NCI-H2171 (cell line): Measurements from ENCODE around the gene RBM14.
"Not testable (repeated sequence)": the region's sequence is repeated elsewhere in the genome, so short reads cannot be mapped to it uniquely, and the experiment has no call there.

Source experiments
- DNase-seq: peaks from one replicate; lab custom pipeline; 2025; lab: John Stamatoyannopoulos, UW

RBM14 gene

DNA sequence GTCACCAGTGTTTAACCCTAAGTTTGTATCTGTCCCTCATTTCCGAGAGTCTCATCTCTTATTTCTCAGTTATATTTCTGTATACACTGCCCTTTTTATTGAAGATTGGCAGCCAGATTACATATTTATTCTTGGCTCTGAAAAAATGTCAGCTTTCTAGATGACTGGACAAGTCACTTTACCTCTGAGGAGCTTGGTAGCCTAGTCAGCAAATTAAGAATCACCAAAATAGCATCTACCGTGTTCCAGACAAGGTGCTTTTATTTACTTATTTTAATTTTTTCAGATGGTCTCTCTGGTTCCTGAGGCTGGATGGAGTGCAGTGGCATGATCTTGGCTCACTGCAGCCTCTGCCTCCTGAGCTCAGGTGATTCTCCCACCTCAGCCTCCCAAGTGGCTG is 16.5 kb downstream of the RBM14 start:
- DNase-seq, result no peak

DNA sequence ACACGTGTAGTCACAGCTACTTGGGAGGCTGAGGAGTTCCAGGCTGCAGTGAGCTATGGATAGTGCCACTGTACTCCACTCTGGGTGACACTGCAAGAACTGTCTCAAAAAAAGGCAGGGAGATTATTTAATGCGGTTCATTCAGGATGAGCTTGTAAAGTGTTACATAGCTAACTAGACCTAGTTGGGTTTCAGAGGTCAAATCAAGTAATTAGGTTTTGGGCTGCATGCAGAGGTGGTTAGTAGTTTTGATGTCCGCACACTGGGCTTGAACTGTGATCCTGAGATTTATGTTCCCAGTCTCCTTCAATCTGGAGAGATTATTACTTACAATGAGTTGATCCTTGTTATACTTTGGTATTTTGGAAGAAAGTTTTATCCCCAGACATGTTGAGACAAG is 20.0 kb downstream of the RBM14 start:
- DNase-seq, result no peak

DNA sequence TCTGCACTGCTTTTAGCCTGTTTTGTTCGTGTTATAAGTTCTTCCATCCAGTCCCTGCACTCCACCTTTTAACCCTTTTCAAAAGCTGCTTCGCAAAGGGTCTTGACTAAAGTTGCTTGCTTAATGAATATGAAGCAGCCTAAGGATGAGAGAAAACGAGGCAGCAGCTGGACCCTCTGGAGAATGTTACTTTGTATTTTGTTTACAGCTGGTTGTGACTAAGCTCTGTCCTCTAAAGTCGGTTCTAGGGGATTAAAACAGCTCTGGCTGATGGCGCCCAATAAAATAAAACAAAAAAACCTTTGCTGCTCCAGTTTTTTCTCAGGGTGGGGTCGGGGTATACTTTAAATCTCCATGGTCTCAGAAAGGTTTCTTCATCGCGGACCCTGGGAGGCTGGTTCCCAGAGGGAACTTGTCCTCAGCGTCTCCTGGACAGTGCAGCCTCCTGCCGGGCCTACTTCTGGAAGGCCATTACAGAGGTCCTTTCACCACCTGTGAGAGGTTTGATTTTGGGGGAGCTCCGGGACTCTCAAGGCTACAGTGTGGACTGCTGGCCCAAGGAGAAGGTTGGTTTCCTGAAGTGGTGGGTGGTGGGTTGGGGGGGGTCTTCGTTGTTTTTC is 21.2 kb downstream of the RBM14 start:
- no peak for DNase-seq

DNA sequence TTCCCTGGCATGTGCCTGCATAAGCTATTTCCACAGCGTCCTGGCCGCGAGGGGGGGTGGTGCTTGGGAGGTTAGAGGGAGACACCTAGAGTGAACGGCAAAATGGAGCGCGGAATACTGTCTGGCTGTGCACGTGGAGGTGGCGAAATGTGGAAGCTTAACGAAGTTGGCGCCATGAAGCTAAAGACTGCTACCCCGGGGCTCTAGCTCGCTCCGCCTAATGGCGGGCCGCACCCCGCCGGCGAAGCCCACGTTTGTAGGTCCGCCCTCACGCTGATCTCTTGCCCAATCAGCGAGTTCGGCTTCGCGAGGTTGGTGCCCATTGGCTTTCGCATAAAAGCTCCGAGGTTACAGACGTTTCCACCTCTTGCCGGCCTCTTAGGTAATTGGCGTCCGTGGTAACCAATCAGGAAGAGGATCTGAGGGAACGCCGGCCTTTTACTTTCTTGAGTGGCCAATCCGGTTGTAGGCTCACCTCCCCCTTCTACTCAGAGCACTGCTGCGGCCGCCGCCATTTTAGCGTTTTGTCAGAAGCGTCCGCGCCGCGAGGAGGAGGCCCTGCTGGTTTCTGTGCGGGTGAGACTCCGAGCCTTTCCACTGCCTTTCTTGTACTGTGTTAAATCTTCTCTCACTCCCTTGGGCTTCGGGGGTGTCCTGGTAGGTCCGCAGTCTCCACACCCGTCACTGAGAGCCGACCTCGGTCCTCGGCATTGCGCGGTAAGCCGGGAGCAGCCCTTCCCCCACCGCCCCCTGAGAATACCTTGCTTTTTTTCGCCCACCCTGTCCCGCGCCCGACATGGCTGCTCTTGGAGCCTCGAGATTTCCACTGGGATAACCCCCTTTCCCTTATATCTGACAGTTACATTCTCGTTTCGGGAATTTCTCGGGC is 22.0 kb downstream of the RBM14 start, which contains the start of gene RBM4:
Gene RBM4 (plus strand): TSS at position 527 of the 889 bp plus-strand sequence. CDS start 1,009 bp downstream, outside the sequence.
- DNase-seq, result peak; percentile 99

DNA sequence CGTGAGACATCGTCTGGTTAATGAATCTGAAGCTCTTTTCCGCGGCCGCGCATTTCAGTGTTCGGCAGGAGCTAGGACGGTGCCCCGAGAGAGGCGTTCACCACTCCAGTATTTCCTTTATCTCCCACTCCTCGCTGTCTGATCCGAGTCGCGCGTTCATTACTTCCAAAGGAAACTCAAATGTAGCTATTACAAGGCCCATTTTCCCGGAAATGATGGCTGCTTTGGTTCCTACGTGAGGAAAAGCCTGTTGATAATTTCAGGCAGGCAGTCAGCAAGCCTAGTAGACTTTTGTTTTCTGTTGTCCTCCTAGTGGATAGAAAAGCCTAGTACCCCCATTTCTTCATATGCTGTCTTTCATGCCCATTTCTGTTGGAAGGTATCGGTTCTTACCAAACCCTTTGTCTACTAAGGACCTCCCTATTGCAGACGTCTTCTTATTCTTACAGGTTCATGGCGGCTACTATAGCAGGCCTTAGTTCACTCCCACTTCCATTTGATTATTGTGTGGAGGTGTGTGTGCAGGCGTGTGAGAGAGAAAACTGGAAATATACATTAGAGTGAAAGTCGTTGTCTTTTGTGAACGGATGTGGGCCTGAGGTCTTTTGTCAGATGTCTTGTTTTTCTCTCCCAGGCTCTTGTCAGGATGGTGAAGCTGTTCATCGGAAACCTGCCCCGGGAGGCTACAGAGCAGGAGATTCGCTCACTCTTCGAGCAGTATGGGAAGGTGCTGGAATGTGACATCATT is 22.8 kb downstream of the RBM14 start:
- no peak for DNase-seq

DNA sequence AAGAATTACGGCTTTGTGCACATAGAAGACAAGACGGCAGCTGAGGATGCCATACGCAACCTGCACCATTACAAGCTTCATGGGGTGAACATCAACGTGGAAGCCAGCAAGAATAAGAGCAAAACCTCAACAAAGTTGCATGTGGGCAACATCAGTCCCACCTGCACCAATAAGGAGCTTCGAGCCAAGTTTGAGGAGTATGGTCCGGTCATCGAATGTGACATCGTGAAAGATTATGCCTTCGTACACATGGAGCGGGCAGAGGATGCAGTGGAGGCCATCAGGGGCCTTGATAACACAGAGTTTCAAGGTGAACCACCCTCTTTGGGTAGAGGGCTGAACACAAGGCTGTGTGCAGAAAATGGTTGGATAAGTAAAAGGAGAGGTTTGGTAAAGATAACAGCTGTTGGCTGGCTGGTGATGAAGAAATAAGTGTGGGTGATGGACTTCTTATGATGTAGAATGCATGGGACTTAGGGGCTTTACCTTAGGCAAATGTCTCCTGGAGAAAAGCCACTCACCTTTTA is 23.4 kb downstream of the RBM14 start:
- DNase-seq, result not testable (repeated sequence)

DNA sequence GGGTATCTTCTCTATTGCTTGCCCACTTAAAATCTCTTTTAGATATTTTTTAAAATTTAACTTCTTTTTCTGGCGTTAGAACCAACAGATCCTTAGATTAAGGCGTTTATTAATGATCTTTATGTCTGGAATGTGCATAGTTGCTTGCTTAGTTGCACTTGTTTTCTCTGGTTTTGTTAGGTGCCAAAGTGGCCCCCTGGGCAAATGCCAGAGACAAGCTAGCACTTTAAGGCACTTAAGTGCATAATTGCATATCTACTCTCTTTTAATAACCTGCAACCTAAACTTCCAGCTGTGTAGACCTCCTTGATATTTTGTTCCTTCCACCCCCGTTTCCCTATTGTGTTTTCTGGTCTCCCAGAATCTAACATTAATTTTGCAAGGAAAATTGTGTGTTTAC is 25.4 kb downstream of the RBM14 start:
- DNase-seq, result no peak

DNA sequence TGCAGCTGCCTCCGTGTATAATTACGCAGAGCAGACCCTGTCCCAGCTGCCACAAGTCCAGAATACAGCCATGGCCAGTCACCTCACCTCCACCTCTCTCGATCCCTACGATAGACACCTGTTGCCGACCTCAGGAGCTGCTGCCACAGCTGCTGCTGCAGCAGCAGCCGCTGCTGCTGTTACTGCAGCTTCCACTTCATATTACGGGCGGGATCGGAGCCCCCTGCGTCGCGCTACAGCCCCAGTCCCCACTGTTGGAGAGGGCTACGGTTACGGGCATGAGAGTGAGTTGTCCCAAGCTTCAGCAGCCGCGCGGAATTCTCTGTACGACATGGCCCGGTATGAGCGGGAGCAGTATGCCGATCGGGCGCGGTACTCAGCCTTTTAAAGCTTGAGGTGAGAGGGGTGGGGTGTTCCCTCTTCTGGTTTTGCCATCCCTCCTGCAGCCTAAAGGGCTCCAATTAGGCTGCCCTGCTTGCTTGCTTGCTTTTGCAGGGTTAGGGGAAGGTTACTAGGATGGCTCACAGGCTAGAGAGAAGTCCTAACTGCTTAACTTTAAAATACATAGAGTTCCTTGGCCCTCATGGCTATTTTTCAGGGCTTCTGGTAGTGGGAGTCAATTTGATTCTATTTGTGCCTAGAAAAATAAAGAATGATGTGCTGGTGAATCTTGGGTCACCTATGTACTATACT is 27.5 kb downstream of the RBM14 start:
- DNase-seq, result no peak

DNA sequence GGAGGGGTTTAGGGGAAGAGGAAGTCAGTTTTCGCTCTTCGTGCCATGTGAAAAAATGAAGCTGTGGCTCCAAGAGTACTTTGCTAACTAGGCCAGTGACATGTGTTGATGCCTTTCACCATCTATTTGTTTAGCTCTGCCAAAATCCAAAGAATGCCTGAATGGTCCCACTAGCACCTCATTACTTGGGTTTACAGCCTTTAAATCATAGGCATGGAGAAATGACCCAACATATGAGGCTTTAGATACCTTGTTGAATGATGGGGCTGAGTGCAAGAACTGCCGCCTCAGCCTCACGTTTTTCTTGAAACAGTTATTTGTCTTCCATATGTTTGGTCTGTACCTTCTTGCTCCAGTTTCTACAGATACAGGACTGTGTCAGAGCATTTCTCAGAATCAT is 30.4 kb downstream of the RBM14 start:
- no peak for DNase-seq

DNA sequence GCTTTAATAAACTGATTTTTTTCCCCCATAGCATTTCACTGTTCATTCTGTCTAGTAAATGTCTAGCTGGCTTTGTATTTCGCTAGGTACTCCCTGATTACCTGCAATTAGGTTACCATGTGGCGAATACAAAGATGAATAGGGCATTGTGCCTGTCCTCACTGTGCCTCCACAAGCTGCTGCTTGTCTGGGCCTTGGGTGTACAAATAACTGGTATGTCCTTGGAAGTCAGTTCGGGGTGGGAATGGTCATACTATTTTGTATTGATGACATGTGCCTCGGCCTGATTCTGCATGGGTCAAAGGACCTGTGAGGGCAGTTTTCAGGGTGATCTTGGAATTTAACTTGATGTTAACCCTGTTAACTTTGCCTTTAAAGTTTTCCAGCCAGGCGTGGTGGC is 33.5 kb downstream of the RBM14 start:
- no peak for DNase-seq

DNA sequence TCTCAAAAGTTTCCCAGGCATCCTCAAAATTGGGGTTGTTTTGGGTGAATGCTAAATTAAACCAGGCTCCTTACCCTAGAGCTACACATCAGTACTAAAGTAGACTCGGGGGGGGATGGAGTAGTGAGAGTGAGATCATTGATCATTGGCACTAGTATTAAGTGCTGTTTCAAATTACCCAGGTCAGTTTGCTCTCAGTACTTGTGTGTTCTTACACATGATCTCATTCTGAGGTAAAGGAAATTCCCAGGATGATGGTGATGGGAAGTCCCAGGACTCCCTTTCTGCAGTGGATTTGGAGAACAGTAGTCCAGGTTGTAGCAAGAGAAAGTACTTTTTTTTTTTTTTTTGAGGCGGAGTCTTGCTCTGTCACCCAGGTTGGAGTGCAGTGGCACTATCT is 34.6 kb downstream of the RBM14 start:
- DNase-seq, result no peak

DNA sequence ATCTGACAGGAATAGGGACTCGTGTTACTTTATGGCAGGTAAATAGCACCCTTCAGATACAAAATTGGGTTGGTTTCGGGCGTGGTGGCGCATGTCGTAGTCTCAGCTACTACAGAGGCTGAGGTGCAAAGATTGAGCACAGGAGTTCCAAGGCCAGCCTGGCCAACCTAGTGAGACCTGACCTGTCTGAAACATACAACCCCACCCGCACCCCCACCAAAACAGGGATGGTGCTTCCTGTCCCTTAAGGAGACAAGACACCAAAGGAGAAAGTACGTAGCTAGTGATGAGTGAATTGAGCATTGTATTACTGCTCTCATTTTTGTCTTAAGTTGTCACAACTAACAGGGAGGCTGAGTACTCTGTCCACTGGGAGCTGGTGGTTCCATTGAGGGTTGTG is 36.2 kb downstream of the RBM14 start:
- no peak for DNase-seq

DNA sequence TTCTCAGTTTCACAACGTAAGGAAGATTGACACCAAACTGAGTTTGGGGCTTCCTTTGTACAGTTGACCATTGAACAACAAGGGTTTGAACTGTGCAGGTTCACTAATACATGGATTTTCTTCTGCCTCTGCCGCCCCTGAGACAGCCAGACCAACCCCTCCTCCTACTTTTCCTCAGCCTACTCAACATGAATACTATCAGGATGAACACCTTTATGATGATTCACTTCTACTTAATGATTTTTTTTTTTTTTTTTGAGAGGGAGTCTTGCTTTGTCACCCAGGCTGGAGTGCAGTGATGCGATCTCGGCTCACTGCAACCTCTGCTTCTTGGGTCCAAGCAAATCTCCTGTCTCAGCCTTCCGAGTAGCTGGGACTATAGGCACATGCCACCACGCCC is 36.7 kb downstream of the RBM14 start:
- DNase-seq, result no peak

DNA sequence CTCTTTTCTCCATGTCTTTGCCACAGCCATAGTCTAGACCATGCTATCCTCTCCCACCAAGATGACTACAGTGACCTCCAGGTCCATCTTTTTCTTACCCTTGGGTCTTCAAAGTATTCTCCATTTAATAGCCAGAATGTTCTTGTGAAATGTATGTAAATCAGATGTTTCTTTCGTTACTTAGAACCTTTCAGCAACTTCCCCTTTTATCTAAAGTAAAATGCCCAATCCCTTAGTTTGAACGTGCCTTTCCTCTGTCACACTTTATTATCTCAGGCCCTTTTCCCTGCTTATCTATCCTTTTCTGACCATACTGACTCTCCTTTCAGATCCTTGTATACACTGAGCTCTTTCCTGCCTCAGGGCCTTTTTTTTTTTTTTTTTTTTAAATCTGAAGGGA is 43.3 kb downstream of the RBM14 start:
- no peak for DNase-seq

DNA sequence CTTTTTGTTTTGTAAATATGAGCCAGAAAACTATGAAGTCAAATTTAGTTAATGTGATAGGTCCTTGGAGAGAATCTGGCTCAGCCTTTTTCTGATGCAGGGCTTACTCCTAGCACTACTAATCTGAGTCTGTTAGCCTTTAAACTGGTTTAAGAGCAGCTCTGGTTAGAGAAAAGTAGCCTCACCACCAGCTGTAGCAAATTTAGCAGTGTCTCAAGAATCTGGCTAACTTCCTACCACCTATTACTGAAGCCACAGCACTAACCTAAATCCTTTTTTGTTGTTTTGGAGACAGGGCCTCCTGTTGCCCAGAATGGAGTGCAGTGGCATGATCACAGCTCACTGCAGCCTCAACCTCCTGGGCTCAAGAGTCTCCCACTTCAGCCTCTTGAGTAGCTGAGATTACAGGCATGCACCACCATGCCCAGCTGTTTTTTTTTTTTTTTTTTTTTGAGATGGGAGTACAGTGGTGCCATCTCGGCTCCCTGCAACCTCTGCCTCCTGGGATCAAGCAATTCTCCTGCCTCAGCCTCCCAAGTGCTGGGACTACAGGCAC is 47.4 kb downstream of the RBM14 start:
- DNase-seq, result no peak

DNA sequence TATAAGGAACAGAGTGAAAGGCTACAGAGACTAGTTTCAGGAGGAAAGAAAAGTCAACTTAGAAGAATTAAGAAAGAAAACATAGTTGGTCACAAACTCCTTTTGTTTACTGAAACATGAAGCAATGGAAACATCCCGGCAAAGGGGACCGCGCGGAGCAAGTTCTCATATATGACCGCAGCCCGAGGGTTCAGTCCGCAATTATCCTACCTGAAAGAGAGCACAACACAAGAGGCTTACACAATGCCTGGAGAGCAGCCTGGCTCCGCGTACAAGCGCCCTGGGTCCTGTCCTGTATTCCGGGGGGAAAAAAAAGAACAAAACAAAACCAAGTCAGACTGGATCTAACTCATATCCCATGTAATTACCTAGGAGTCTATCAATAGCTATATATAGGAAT is 48.9 kb downstream of the RBM14 start:
- no peak for DNase-seq

DNA sequence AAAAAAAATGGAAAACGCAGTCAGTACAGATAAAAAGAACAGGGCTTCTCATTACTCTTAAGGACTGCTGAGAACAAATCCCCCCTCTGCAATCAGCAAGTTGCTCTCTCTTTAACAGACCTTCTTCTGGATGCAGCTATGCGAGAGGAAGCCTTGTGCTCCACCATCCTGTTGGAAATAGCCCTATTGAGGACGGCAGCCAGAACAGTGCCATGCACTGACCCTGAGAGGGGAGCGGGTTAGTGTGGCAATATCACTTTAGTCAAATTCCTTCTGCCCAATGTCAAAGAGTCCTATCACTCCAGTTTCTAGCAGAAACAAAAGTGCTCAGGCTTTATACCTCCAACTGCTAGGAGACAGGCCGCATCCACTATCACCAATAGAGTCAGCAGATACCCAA is 54.4 kb downstream of the RBM14 start:
- DNase-seq, result no peak

DNA sequence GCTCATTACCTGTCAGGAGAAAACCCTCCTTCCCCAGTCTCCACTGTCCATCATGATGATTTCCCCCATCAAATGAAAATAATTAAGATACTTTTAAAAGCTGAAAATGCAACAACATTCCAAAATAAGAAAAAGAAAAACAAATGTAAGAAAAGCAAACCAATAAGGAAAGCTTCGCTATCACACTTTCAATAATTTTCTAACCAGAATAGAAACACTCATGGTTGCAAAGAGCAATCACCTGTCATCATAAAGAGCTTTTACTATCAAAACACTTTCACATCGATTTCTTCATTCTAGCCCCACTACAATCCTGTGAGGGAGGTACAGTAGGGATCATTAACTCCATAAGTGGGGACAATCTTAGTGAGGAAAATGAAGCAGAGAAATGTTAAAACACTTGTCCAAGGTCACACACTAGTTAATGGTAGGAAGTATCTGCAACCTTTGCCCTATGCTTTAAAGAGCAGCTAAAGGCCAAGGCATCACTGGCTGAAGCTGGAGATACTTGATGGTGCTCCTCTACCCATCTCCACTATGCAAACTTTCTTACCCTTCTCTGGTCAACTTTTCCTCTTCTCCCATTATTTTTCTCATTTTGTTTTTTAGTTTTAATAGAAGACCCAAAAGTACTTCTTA is 58.7 kb downstream of the RBM14 start:
- no peak for DNase-seq

DNA sequence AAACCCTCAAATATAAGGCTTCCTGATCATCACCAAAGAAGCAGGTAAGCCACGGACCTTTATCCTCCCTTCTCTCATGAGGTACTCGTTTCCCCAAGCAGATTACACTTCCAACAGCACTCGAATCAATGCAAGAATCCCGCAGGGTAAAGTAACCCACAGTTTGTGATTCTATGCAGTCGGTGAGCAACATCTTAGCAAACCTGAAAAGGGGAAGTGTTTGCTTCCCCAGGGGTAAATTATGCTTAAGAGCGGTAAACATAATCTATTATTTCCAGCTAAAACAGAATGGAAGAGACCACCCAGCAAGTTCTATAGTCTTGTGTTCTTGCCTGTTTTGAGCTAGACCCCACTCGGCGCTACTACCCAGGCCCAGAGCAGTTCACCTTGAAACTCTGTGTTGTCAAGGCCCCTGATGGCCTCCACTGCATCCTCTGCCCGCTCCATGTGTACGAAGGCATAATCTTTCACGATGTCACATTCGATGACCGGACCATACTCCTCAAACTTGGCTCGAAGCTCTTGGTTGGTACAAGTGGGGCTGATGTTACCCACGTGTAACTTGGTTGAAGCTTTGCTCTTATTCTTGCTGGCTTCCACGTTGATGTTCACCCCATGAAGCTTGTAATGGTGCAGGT is 60.0 kb downstream of the RBM14 start:
- no peak for DNase-seq
